NCI-H2081 treated with DMSO at 0.1 percent for 48 hours (cell line): ENCODE data around the gene LDAH.

Source experiments
- DNase-seq: peaks from one replicate; lab custom pipeline; 2025; lab: John Stamatoyannopoulos, UW

Gene LDAH

DNA sequence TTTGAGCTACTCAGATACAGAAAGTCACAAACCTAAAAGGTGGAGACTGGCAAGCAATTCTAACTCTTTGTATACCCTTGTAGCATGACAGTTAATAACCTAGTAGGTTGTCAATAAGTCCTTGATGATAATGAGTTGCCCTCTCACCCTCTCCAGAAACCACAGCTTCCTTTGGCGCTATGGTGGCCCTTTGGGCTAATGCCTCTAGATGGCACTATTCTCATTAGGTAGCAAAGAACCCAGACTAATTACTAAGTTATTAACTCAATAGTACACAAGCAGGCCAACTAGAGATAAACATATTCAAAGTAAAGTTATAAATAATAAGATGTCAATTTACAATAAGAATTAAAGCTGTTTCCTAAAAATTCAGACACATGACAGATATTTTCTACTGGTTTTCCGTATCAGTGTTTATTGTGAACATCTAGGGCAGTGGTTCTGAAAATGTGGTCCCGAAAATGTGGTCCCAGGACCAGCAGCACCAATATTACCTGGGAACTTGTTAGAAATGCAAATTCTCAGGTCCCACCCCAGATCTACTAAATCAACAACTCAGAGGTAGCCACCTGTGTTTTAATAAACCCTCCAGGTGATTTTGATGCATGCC lies 41.1 kb downstream of the LDAH start:
- DNase-seq: no peak

DNA sequence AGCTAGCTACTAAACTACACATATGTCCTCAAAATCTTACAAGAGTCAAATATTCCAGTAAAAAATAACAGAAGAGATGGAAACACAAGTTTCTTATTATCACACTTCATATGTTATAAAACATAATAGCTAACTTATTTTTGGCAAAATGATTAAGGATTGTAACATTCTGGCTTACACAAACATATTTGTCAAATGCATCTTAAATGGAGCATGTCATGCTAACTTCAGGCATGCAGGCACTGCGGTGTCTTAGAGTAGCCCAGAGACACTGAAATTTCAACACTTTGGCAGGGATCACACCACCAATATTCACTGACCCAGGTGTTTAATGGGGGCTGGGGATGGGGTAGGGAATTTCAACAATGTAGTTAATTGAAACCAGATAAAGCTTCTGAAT lies 51.6 kb downstream of the LDAH start:
- no peak for DNase-seq

DNA sequence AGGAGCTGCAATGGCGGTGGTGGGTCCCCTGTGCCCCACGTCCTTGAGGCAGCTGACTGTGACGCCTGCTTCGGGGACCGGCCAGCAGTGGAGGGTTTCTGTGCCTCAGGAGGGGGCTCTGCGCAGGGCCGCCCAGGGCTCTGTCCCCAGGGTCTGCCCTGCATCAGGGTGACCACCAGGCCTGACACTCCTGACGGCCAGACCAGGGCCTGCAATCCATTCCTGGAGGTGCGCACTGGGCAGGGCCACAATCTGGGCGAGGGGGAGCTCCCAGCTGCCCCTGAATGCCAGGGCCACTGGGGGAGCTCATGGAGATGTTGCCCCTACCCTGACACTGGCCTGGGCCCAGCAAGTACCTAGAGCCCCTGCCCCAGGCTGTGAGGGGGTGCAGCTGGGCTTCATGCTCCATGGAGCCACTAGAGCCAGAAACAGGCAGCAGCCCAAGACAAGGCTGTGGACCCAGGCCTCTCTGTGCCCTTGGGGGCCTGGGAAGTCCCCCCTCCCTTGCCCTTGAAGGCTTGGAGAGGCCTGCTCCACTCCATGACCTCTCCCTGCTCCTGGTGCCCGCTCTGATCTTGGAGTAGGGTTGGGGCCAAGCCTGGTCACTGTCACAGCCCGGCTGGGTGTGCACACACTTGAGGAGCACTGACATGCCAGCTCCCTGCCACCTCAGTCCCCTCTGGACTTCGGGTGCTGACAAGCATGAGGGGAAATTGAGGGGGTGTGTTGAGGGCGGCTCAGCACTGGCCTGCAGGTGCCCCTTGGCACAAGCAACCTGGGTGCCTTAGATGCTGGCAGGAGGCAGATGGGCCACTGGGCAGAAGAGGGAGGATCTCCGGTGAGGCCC lies 55.9 kb downstream of the LDAH start:
- no peak for DNase-seq

DNA sequence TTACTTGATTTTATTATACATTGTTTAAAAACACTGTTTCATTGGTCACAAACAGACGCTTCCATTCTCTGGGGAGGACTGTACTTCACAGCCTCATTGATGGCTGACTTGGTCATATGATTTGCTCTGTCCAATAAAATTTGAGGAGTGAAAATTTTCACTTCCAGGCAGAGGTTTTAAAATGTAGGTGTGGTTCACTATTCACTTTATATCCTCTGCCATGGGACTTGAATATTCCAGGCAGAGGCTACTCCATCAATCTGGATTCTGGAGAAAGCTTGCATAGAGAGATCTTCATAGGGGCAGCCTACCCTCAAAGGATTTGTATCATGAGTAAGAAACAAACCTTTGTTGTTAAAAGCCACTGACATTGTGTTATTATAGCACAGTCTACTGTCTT lies 56.7 kb downstream of the LDAH start:
- no peak for DNase-seq

DNA sequence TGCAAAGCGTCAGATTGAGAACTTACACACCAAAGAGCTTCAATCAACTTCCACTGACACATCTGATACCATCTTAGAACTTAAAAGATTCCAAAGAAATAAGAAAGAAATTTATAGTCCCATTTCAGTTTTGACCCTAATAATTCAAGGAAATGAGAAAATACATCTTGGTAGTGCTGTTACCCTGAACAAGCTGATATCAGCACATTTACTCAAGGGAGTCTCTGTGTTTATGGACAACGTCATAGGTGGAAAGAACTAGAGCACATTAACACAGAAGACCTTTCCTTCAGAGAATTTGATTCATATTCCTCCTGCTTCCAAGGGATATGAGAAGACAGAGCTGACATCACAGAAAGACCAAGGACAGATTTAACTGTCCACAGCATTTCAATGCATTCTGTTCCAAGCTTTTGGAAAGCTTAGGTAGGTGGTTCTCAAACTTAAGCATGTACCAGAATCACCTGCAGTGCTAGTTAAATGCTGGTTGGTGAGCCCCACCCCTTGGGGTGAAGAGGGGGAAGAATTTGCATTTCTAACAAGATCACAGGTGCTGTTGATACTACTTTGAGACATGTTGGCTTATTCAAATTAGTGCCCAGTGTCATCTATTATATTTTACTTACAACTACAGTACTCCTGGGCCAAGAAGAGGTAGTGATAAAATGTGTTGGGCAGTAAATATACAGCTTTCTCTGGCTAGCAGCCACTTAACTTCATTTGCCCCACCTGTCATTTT lies 59.8 kb downstream of the LDAH start:
- DNase-seq: no peak

DNA sequence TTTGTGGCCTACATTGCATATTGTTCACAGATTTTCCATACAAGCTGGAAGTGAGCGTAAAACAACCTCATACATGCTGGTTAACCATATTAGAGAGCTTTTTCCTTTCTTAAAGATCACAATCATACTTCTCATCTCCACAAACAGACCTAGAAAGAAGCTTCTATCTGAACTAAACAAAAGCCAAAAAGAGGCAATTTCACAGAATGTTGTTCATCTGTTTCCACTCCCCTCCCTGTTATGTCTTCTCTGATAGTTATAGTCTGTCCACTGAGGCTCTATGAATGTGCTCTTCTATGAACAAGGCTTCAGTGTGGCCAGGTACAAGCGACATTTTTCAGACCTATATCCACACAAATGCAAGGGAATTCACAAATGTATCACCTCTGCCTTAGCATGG lies 63.4 kb downstream of the LDAH start:
- no peak for DNase-seq

DNA sequence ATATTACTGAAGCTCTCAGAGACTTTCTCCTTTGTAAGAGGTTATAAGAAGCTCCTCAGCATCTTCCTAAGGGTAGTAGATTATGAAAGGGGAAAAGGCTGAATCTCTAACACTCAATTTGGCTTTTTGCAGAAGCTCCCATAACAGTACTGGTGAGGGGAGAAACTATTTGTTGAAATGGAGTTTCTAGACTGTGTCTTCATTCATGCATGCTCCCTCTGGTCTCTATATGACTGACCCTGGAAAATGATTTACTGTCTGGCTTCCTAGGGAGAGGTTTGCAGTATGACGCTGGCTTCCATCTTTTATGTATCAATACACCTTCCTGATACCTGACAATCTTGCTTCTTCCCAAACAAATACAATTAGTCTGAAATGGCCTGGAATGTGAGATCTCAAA lies 63.9 kb downstream of the LDAH start:
- no peak for DNase-seq

DNA sequence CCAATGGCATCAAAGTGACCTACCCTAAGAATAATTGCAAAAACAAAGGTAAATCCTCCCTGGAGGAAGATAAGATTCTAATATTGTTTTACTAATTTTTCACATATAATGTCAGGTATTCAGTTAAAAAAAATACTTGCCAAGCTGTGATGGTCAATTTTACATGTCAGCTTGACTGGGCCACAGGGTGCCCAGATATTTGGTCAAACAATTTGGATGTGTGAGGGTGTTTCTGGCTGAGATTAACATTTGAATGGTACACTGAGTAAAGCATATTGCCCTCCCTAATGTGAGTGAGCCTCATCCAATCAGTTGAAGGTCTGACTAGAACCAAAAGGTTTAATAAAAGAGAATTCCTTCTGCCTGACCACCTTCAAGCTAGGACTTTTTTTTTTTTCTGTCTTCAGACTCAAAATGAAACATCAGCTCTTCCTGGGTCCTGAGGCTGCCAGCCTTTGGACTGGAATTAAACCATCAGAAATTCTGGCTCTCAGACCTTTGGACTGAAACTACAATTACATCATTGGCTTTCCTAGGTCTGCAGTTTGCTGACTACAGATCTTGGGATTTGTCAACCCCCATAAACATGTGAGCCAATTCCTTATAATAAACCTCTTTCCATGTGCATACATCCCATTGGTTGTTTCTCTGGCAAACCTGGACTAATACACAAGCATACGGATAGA lies 65.4 kb downstream of the LDAH start:
- no peak for DNase-seq

DNA sequence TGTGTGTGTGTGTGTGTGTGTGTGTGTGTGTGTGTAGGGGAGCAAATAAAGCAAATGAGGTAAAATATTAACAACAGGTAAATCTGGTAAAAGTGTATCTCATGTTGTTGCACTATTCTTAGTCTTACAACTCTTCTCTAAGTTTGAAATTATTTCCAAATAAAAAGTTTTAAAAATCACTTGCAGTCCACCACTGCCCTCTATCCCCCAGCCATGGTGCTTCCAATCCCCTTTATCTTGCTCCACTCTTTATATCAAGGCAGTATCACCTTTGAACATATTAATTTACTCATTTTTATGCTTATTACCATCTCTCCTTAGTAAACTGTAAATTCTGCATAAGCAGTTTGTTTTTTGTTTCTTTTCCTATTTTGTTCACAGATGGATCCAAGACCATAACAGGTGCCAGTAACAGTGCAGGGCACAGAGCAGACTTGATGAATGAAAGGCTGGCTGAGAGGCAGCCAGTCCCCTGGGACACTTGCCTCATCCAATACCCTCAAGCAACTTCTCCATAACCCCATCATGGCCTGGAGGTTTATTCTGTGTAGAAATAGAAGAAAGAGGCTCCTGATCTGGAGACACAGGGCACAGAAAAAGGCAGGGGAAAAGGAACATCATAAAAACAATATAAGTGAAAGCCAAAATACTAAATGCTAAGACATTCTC lies 67.6 kb downstream of the LDAH start:
- DNase-seq: no peak

DNA sequence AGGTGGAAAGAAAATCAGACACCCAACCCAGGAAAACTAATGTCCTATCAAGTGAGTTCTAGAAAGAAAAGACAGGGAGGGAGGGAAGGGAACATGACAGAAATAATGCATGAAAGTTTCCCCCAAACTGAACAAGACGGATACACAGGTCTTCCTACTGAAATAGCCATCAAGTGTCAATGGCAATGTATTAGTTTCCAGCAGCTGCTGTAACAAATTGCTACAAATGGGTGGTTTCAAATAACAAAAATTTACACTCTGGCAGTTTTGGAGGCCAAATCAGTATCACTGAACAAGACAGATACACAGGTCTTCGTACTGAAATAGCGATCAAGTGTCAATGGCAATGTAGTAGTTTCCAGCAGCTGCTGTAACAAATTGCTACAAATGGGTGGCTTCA lies 70.6 kb downstream of the LDAH start:
- DNase-seq: no peak

DNA sequence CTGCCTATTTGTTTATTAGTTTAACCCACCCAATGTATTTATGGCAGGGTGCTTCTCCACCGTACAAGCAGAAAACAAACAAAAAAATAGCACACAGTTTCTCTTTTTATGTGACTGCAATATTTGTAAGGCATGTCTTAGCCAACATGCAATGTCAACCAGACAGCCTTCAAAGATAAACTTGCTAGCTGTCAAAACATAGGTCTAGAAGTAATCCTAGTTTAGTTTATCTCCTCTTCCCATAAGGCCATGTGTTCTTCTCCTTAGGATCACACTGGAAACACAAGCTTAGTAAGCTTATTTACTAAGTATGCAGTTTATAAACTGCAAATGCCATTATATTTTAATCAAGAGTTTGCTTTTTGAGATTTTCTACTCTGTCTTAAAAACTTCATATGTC lies 75.6 kb downstream of the LDAH start:
- DNase-seq: no peak

DNA sequence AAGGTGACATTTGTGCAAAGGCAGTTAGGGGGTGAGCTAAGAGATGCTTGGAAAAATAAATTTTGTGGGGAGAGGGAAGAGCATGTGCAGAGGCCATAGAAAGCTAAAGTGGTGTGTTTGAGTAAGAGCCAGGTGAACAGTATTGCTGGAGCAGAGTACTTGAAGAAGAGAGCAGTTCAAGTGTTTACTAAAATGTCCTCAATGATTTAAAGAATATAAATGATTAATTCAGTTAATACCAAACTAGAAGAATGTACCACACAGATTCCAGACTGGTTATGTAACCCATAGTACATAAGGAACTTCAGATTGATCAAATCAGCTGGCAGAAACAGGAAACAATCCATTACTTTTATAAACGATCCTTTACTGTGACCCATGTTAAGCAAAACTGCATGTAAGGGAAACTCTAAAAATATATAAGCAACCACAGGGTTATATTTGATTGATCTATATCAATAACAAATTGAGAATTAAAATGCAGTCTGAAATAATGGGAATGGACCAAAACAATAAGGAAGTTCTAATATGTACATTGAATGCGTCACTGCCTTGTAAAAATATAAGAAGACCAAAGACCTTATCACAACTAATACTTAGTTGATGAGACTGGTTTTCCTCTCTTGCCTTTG lies 76.9 kb downstream of the LDAH start:
- DNase-seq: no peak

DNA sequence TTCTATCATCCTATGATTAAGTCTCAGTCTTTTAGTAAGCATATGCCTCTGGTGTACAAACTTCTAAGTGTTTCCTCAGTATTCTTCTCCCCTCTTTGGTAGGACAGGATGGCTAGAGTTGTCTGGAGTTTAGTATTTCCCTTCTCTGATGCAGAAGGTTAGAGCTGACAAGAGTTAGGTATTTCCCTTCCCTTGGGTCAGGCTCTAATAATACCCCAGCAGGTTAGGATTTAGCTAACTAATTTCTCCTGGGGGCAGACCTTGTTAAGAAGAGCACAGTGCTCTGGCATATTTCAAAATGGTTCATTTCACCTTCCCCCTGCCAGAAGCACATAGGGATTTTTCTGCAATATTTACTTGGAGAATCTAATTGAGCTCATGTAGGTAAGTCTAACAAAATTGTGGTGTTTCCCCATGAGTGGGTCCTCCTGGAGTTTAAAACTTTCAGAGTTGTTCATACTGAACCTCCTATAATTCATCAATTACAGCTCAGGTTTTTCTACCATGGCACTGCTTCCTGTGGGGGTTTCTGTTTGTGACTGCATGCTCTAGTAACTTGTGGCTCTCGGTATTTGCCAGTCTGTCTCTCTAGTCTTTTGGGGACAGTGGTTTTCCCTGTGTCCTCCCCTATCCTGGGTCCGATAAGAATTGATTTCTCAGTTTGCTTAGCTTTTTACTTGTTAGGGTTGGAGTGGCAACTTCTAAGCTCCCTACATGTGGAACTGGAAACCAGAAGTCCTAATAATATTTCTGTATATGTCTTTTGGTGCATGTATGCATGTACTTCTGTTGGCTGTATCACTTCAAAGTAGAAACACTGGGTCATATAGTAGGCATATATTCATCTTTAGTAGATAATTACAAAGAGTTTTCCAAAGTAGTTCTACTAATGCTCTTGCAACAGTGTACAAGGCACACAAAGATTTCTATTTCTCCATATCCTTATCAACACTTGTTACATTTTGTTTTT lies 78.2 kb downstream of the LDAH start:
- DNase-seq: no peak

DNA sequence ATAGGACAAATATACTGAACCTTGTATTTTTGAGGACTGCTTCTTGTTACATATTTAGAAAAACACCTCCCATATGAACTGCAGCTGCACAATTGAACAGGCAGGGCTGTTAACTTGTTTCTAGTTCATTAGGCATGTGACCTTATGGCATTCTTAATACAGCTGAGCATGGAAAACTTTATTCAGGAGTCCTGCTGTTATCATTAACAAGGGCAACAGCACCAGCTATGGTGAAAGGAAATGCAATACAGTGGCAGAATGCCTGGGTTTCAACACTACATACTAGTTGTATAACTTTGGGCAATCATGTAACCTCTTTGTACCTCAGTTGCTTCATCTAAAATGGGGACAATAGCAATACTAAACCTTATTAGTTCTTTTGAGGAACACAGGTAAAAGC lies 84.1 kb downstream of the LDAH start:
- no peak for DNase-seq

DNA sequence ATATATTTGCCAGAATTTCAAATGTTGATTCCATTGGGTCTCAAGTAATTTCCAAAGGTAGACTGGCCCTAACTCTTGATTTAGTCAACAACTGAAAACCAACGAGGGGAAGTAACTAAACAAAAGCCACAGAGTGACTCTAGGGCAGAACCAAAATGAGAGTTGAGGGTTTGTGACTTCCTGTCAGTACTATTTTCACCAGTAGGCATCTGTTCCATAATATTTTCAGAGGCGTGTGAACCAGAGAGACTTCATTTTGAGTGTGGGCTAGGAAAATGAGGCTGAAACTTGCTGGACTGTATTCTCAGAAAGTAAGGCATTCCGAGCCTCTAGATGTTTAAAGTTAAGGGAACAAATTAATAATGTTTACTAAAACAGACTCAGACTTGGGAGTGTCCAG lies 85.4 kb downstream of the LDAH start:
- DNase-seq: no peak

DNA sequence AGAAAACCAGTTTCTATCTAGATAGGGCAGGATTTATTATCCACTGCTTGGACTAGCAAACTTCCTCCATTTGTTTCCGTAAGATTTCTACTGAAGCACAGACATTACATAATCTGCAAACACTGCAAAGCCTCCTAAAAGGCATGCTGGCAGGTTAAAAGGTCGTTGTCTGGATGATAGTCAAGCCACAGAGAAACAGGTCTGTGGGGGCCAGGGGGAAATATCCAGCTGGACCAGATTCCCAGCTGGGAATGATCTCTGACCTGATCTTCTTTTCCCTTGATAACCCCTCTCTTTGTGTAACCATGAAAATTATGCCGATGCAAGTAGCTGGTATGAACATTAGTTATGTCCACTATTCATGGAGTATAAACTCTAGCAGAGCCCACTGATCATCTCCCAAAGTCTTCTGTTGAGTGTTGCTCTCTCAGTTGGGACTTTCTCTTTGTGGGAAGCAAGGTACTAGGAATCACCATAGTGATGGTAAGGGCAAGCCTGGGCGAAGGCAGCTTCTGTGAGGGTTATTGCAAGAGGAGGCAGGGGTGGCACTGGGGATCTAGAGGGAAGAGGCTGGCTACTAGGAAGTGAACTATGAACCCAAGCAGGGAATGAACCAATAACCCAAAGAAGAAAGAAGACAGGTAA lies 94.7 kb downstream of the LDAH start:
- DNase-seq: no peak

DNA sequence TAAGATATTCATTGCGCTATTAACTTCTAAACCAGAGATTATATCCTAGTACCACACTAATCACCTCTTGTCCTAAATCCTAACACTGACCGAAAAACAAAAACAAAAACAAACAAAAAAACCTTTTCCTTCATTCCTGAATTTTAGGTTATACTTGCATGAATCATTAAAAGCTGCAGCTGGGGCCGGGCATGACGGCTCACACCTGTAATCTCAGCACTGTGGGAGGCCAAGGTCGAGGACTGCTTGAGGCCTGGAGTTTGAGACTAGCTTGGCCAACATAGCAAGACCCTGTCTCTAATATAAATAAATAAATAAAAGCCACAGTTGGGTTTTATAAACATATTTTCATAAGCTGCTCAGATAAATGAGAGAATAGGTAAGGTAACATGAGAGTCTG lies 96.0 kb downstream of the LDAH start:
- no peak for DNase-seq

DNA sequence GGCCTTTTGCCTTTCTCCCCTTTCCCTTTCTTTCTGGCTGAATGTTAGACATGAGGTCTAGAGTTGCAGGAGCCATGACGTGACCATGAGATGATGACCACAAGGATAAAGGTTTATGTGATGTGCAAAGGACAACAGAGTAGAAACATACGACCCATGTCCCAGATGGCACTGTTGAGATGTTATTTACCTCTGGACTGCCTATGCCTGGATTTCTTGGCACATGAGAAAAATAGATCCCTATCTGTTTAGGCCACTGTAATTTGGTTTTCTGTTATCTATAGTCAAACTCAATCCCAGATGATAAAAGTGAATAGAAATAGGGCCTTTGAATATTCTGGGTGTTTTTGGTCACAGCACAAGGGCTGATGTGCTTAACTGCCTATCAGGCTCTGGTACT lies 97.1 kb downstream of the LDAH start:
- DNase-seq: no peak

DNA sequence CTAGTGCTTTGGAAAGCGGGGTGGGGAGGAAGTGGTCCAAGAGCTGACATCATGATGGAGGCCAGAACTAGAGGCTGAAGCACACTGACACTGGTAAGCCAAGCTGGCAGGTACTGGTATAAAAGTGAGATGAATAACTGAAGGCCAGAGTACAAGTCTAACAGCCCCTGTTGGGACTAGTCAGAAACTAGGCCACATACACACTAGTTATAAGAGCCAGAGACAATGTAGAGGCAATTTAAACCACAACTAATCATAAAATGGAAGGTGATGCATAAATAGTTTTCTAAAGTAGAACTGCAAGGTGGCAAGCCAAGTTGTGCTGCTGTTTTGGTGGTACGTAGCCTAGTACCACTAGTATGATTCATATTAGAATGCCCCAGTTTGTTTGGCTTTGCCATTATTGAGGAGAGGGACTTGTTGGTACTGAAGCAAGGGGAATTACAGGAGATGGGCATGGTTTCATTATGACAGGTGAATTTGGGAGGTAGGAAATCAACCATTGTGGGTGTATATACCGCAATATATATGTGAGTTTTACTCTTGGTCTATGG lies 98.3 kb downstream of the LDAH start:
- no peak for DNase-seq

DNA sequence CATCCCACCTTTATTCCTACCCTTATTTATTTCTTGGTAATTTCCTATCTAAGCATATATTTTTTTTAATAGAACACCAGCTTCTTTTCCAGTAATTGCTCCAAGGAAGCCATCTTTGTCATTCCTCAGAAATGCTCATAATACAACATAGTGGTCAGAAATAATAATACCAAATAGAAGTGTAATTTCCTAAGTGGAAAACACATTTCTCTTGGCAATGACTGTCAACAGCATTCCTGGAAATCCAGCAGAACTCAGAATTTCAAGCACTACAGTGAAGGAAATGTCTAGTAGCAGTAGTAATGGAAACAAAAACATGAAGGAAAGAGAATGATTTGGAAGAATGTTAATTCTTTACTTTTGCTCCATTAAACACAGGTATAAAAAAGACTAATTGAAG lies 99.4 kb downstream of the LDAH start:
- DNase-seq: no peak
